HS-5 (cell line): ENCODE measurements around the gene CA6.
"Not testable (repeated sequence)": the region's sequence is repeated elsewhere in the genome, so short reads cannot be mapped to it uniquely, and the experiment has no call there.

ENCODE experiments used
- DNase-seq: peaks from one replicate; pipeline ENCODE4 v3.0.0-alpha.2; 2012; ENCODE audit warnings: low read depth

Gene CA6

DNA sequence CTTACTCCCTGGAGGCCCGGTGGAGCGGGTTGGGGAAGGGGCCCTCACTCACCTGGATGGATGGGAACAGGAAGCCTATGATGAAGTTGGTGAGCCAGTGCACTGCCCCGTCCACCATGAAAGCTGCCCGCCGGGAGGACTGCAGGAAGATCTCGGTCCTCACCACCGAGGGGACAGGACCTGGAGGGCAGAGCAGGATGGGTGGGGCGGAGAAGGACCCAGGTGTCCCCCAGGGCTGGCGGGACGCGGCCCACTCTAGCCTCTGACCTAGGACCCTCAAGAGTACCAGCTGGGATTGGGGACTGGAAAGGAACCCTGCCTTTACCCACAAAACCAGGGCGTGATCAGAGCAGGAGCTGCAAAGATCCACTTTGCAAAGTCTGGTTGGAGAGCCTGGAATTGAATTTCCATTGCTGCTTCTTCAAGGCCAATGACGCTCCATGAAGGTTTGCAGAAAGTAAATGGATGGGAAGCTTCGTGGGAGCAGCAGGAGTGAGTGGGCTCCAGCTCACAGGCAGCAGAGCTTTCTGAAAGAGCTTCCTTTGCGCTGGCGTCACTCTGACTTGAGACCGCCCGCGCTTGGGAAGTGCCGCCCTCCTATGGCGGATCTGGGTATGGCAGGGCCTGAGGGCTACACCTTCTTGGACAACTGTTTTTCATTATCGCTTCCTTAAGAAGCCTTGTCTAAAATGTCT lies 59.2 kb downstream of the CA6 start:
- DNase-seq, result no peak

GRCh38 chr1:9005395-9005708 lies 59.7 kb downstream of the CA6 start:
- DNase-seq, result no peak

GRCh38 chr1:9006956-9007615 lies 61.4 kb downstream of the CA6 start:
- no peak for DNase-seq

DNA sequence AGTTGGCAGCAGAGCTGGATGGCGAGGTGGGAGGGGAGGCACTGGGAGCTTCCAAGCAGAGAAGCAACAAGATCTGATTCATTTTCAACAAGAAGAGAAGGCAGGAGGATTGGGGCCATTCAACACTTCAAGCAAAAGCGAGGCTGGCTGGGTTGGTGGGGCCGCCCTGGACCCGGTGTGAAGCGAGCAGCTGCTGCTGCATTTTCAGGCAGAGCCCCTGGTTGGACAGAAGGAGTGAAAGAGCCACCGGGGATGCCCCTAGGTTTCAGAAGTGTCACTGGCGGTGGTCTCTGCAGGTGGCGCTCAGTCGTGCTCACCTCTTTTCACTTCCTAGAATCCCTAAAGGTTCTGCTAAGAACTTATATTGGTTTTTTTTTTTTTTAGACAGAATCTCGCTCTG lies 62.6 kb downstream of the CA6 start:
- no peak for DNase-seq

DNA sequence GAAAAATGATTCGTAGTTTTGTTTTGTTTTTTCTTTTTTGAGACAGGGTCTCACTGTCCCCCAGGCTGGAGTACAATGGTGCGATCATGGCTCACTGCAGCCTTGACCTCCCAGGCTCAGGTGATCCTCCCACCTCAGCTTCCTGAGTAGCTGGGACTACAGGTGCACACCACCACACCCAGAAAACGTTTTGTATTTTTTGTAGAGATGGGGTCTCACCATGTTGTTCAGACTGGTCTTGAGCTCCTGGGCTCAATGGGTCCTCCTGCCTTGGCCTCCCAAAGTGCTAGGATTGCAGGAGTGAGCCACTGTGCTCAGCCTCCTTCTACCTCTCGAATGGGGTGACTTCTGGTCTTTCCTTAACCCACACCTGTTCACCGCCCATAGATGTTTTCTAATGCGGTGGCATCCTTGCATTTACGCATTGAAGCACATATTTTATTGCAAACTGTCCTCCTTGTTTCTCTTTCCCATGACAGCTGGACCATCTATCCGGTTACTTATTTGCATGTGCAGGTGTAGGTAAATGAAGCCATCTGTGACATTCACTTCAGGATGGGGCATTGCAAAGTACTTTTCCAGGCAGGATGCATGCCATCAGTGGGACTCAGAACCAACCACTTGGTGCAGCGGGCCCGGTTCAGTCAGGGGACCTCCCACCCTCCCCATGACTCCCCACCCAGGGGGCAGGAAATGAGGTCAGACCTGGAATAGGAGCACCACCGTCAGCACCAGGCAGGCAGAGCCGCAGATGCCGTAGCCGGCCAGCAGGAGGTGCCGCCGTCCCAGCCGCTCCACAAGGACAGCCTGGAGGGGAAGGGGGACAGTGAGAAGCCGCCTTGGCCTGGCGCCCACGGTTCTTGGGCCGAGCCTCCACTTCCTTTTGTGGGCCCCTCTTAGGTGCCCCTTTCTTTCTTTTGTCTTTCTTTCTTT lies 64.0 kb downstream of the CA6 start:
- no peak for DNase-seq

GRCh38 chr1:9010781-9011323 lies 65.2 kb downstream of the CA6 start:
- DNase-seq, result no peak

GRCh38 chr1:9013819-9014218 lies 68.2 kb downstream of the CA6 start:
- DNase-seq, result no peak

GRCh38 chr1:9014475-9015375 lies 69.1 kb downstream of the CA6 start:
- DNase-seq, result no peak

DNA sequence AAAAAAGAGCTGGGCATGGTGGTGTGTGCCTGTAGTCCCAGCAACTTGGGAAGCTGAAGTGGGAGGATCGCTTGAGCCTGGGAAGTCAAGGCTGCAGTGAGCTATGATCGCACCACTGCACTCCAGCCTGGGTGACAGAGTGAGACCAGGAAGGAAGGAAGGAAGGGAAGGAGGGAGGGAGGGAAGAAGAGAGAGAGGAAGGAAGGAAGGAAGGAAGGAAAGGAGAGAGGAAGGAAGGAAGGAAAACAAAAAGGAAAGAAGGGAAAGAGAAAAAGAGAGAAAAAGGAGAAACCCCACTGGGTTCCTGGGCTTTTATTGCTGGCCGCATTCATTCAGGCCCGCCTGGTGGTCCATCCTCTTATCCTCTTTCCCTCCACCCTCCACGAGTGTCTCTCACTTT lies 70.8 kb downstream of the CA6 start:
- no peak for DNase-seq

DNA sequence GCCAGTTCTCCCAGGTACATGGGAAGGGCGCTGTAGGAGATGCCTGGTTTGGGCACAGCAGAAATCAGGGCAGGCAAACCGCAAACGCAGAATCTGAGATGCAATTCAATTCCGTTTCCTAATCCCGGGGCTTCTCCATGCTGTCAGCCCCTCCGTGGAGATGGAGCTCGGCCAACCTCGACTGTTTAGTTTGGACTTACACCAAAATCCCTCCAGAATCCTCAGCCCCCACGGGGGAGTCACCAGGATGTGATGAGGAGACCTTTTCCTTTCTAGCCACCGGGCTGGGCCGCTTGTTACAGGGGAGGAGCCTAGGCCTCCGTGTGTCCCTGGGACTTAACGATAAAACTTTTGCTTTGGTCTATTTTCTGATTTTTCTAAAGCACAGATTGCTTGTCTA lies 72.7 kb downstream of the CA6 start:
- no peak for DNase-seq

DNA sequence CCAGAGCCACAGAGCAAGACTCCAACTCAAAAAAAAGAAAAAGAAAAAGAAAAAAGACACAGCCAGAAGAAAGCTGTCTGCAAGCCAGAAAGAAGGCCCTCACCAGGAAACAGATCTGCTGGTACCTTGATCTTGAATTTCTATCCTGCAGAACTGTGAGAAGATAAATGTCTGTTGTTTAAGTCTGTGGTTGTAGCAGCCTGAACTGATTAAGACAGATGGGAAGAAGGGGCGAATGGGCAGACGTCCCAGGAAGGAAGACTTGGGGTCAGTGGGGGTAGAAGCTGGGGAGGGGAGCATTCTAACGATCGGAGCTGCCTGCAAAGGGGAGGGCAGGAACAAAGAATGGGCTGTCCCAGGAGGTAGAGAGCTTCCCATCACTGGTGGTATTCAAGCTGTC lies 74.2 kb downstream of the CA6 start:
- no peak for DNase-seq

- no peak for DNase-seq
Measured at GRCh38 chr1:9020305-9020704, 74.6 kb downstream of the CA6 start.

DNA sequence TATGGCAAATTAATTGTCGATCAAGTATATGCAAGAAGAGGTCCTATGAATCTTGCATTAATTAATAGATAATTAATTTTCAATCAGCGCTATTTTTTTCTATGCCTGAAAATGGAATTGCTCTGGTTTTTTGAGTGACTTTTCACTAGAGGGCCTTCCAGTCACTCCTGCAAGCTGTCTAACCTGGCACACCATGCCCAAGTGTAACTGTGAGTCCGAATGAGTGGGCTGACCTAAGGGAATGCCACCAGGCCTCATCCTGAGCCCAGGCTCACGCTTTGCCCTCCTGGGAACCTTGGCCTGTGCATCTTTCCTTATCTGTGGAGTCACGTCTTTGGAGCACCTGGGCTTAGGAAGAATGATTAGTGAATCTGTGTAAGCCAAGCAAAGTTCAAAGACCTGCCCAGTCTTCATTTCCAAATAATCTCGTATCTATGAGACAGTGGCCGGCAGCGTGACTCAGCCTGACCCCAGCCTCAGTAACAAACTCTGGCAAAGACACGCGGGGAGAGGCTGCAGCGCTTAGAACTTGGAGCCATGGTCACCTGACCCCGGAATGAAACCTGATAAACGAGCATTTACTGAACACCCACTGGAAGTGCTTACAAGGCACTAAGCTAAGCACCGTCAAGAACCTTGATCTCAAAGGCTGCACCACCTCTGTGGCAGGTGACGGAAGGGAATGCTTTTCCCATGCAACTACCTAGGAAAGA lies 76.5 kb downstream of the CA6 start:
- not testable (repeated sequence) for DNase-seq

GRCh38 chr1:9022773-9023172 lies 77.1 kb downstream of the CA6 start:
- DNase-seq, result no peak
